ENCODE results near the gene COL2A1. TPM values are rescaled to one million over a fixed set of nuclear protein-coding genes. Genes with fewer than 3 reads are reported as not detected.

The COL2A1 gene
- total and polyA plus RNA-seq, 4 donors: 0.05 to 8.7 (median 0.15) TPM; not detected in 1

DNA sequence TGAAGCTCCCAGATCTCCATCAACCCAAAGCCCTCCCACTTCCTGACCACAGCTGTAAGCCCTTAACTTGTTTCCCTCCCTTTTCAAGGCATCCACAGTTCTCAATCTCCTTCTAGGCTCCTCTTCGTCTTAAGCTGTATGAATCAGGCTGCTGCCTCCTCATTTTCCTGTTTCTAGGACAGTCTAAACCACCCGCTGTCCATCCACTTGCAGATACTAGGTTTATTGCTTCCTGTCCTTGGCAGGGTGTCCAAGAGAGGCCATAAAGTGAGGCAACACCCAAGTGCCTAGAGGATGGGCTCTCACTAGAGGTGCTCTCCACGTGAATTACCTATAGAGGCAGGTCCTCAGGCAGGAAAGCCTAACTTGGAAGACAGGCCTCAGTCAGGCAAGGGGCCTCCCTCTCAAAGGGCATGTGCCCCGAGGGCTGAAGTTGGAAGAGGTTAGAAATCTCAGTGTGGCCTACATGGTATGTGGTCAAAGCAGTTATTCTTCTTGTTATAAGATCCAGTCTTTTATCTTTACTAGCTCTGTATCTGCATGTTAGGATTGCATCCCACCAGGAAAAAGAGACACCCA, 49.7 kb downstream of the COL2A1 start:
- TF ChIP-seq, protein P1, sequence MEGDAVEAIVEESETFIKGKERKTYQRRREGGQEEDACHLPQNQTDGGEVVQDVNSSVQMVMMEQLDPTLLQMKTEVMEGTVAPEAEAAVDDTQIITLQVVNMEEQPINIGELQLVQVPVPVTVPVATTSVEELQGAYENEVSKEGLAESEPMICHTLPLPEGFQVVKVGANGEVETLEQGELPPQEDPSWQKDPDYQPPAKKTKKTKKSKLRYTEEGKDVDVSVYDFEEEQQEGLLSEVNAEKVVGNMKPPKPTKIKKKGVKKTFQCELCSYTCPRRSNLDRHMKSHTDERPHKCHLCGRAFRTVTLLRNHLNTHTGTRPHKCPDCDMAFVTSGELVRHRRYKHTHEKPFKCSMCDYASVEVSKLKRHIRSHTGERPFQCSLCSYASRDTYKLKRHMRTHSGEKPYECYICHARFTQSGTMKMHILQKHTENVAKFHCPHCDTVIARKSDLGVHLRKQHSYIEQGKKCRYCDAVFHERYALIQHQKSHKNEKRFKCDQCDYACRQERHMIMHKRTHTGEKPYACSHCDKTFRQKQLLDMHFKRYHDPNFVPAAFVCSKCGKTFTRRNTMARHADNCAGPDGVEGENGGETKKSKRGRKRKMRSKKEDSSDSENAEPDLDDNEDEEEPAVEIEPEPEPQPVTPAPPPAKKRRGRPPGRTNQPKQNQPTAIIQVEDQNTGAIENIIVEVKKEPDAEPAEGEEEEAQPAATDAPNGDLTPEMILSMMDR (IDR thresholded peaks at IDR 0.05; ENCODE audit: control extremely low read depth, extremely low read depth): no peak
- peaks cover 0 to 25% (median 0%) of the 10 kb centered on the region in 5 donors for H3K4me1 ChIP-seq (ENCODE audit: control insufficient read depth in 5 of 5, insufficient read depth in 5 of 5, low read length in 5 of 5)
- no peaks in the 10 kb centered on the region for H3K36me3 ChIP-seq (ENCODE audit: control insufficient read depth in 4 of 4, insufficient read depth in 4 of 4, low read length in 4 of 4)
- WGBS, 2 donors: 76 to 79% methylated on average over 4 of the region's 4 CpGs
- no peak overlapping the region for H3K9ac ChIP-seq (ENCODE audit: insufficient read depth in 1 of 2, low read length in 2 of 2)
- H3K27ac ChIP-seq (ENCODE audit: low read depth in 1 of 2, low read length in 1 of 2): no peak overlapping the region
- DNase-seq (peak in 1 of 3 donors; percentile 35), ATAC-seq (ENCODE audit: insufficient read depth, low FRiP score) (no peak)
- H3K27me3 ChIP-seq (ENCODE audit: control insufficient read depth in 3 of 3, insufficient read depth in 3 of 3, low read length in 2 of 3): no peaks in the 10 kb centered on the region
- H3K9me3 ChIP-seq (ENCODE audit: control insufficient read depth in 4 of 4, insufficient read depth in 3 of 4, low read length in 3 of 4): peaks cover 0 to 3% (median 0%) of the 10 kb centered on the region in 4 donors
- H3K4me3 ChIP-seq: no peak overlapping the region

DNA sequence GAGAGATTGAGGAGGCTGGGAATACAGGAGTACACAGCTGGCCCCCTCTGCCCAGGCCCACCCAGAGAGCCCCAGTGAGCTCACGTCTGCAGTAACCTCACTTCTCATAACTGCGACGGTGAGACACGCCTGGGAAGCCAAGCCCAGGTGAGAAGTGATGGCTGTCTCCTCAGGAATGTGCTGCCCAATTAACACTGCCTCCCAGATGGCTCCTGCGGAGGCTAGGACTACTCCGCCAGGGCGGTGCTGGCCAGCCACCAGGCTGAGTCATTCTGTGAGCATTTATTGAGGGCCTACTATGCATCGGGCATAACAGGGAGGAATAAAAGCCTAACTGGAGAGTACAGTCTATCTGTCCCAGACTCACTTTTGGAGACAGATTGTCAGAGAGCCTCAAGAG, 50.2 kb downstream of the COL2A1 start:
- TF ChIP-seq, protein P1 (IDR thresholded peaks at IDR 0.05; ENCODE audit: control extremely low read depth, extremely low read depth): no peak
- Histone ChIP-seq H3K9me3 (ENCODE audit: control insufficient read depth in 4 of 4, insufficient read depth in 3 of 4, low read length in 3 of 4) (peaks cover 0 to 3% (median 0%) of the 10 kb centered on the region in 4 donors), H3K4me3 (no peak overlapping the region), H3K4me1 (ENCODE audit: control insufficient read depth in 5 of 5, insufficient read depth in 5 of 5, low read length in 5 of 5) (peaks cover 0 to 25% (median 0%) of the 10 kb centered on the region in 5 donors), H3K9ac (ENCODE audit: insufficient read depth in 1 of 2, low read length in 2 of 2) (no peak overlapping the region), H3K27me3 (ENCODE audit: control insufficient read depth in 3 of 3, insufficient read depth in 3 of 3, low read length in 2 of 3) (no peaks in the 10 kb centered on the region), H3K27ac (ENCODE audit: low read depth in 1 of 2, low read length in 1 of 2) (no peak overlapping the region), H3K36me3 (ENCODE audit: control insufficient read depth in 4 of 4, insufficient read depth in 4 of 4, low read length in 4 of 4) (no peaks in the 10 kb centered on the region)
- WGBS, 2 donors: 87% methylated on average over 8 of the region's 8 CpGs
- DNase-seq (no peak), ATAC-seq (ENCODE audit: insufficient read depth, low FRiP score) (no peak)

DNA sequence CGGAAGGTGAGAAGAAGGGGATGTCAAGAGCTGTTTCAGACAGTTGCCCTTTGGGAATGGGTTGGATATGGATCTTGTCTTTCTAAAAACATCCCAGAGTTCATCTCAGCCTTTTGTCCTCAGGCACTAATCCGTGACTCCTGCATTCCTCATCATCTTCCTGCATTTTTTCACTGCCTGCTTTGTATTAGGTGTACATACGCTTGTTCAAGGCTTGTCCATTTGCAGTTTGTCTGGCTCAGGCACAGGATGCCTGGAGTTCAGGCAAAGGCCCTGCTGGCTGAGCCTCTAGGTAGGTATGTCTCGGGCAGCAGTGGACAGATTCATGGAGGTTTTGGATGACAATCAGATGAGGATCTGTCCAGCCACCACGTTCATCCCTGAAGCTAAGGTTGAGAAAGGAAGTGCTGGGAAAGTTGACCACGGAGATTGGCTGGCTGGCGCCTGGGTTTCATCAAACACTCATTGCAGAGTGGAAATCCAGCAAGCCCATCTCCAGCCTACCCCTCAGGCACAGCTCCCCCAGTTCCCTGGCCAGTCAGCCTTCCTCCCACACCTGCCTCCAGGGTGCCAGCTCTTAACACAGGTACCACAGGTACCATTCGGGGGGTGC, 53.3 kb downstream of the COL2A1 start:
- H3K4me1 ChIP-seq (ENCODE audit: control insufficient read depth in 5 of 5, insufficient read depth in 5 of 5, low read length in 5 of 5): peaks cover 0 to 36% (median 10%) of the 10 kb centered on the region in 5 donors
- H3K27me3 ChIP-seq (ENCODE audit: control insufficient read depth in 3 of 3, insufficient read depth in 3 of 3, low read length in 2 of 3): no peaks in the 10 kb centered on the region
- no peaks in the 10 kb centered on the region for H3K9me3 ChIP-seq (ENCODE audit: control insufficient read depth in 4 of 4, insufficient read depth in 3 of 4, low read length in 3 of 4)
- no peak for DNase-seq
- TF ChIP-seq, protein P1 (IDR thresholded peaks at IDR 0.05; ENCODE audit: control extremely low read depth, extremely low read depth): no peak
- no peak overlapping the region for H3K9ac ChIP-seq (ENCODE audit: insufficient read depth in 1 of 2, low read length in 2 of 2)
- no peak for ATAC-seq (ENCODE audit: insufficient read depth, low FRiP score)
- no peak overlapping the region for H3K27ac ChIP-seq (ENCODE audit: low read depth in 1 of 2, low read length in 1 of 2)
- no peaks in the 10 kb centered on the region for H3K36me3 ChIP-seq (ENCODE audit: control insufficient read depth in 4 of 4, insufficient read depth in 4 of 4, low read length in 4 of 4)
- H3K4me3 ChIP-seq: no peak overlapping the region
- 81 to 85% methylated on average over 8 of the region's 8 CpGs for whole genome bisulfite sequencing, 2 donors

All from lung (tissue), 12 donors.